H7 (cell line): ENCODE results near the gene SCNN1G. TPM values are rescaled to one million over a fixed set of nuclear protein-coding genes. Genes with fewer than 3 reads are reported as not detected.

Experiments used
- DNase-seq: peaks from one replicate; pipeline ENCODE4 v3.0.0; 2012
- H3K27me3 ChIP-seq: 2 replicates; pipeline ENCODE4 v1.6.0; 2011; ENCODE audit warnings: mild to moderate bottlenecking, low read length; ENCODE audit not compliant: control insufficient read depth, insufficient read depth
- H3K36me3 ChIP-seq: replicated peaks from 2 replicates; pipeline ENCODE4 v1.5.1; 2011; ENCODE audit warnings: low read length; ENCODE audit not compliant: control insufficient read depth, insufficient read depth
- H3K4me3 ChIP-seq: 2 replicates; pipeline ENCODE4 v1.5.1; 2011; ENCODE audit warnings: low read depth, mild to moderate bottlenecking, control low read depth, low read length, moderate library complexity; ENCODE audit not compliant: insufficient read depth
- total RNA-seq: library from RNA; depleted of rRNA; stranded (reverse); fragments of >200 nt; shearing (Covaris generic); gene quantifications from 2 replicates; pipeline ENCODE4 v1.2.3, GENCODE V29; 2014

SCNN1G gene
- total RNA-seq, 1 experiment from 2014 or later, result 0.10 TPM

- 0 out of 2 replicates have a peak, but pooled peaks cover 3% of the 10 kb centered on the region for H3K27me3 ChIP-seq
- H3K4me3 ChIP-seq, result no peak overlapping the region
- H3K36me3 ChIP-seq, result no peaks in the 10 kb centered on the region
- DNase-seq, result no peak
Measured at GRCh38 chr16:23147666-23148065, 34.9 kb upstream of the SCNN1G start.

- Histone ChIP-seq H3K4me3 (peak overlapping the region; percentile 73), H3K27me3 (0 out of 2 replicates have a peak, but pooled peaks cover 3% of the 10 kb centered on the region), H3K36me3 (no peaks in the 10 kb centered on the region)
- no peak for DNase-seq
Measured at GRCh38 chr16:23148166-23148512, 34.4 kb upstream of the SCNN1G start.

DNA sequence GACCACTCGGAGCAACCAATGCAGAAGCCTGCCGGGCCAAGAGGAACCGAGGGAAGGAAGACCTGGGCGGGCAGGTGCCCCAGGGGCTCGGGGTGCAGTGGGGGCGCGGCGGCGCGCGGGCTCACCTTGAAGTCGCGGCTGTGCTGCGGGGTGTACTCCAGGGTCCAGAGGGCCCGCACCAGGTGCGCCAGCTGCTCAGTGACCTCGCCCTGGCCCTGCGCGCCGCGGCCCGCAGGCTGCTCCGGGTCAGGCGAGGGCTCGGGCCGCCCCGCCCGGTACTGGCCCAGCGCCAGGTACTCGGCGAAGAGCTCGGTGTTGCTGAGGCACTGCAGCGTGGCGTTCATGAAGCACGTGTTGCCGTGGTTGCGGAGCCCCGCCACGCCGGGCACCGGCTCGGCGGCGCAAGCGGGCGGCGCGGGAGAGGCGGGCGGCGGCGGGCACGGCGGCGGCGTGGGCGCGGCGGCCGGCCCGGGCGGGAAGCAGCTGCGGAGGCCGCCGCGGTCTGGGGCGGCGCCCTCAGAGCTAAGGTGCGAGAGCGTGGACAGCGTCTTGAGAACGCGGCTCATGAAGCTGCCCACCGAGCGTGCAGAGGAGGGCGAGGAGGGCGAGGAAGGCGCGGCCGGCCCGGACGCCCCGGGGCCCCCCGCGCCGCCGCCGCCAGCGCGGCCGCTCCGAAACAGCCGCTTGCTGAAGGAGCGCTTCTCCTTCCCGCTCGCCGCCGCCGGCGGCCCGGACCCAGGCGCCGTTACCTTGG lies 33.9 kb upstream of the SCNN1G start:
- 0 out of 2 replicates have a peak, but pooled peaks cover 3% of the 10 kb centered on the region for H3K27me3 ChIP-seq
- peak overlapping the region; percentile 73 for H3K4me3 ChIP-seq
- H3K36me3 ChIP-seq, result no peaks in the 10 kb centered on the region
- DNase-seq, result peak; percentile 73

DNA sequence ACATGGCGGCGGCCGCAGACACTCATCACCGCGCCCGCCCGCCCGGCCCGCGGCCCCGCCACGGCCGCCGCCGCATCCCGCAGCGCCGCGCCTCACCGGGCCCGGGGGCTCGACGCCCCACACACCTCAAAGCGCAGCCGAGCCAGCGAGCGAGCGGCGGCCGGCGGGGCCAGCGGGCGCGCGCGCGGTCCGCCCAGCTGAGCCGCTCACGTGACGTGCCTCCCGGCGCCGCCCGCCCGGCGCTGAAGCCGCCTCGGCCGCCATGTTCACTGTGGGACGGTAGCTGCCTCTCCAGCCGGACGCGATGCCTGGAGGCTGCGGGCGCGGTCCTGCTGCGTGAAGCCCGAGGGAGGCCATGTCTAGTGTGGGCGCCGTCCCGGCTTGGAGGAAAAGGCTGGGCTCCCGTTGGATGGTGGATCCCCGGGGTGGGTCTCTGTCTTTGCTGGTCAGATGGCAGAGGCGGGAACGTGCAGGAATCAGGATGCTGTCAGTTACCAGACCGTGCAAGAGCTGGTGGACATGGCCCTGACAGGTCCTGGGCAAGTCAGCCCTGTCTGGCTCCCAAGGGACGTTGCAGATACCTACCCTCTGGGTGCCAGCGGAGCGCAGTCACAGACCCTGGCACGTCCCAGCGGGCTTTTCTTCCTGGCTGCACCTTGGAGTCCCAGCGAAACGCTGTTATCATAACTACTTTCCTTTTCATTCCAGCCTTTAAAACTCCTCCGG lies 33.1 kb upstream of the SCNN1G start, which contains the start of gene USP31:
Gene USP31 (minus strand): TSS at position 186 of the 726 bp plus-strand sequence. CDS start 182 bp downstream, at position 4.
- DNase-seq, result peak; percentile 93
- Histone ChIP-seq H3K4me3 (peak within 1 kb of the TSS; percentile 76), H3K27me3 (0 out of 2 replicates have a peak, but pooled peaks cover 3% of the 10 kb centered on the region), H3K36me3 (no peaks in the 10 kb centered on the region)

DNA sequence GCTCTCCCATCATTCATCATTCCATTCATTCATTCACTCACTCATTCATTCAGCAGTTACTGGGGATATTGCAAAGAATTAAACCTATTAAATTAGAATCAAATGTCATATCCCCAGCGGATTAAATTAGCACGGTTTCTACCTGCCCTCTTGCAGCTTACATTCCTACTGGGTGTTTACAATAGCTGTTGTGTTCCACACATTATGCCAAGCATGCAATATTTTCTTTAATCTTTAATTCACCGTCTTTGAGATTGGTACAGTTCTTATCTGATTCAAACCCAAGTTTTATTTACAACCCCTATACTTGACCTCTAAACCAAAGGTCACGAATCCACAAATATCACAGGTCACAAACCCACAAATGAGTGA lies 32.6 kb upstream of the SCNN1G start:
- Histone ChIP-seq H3K27me3 (0 out of 2 replicates have a peak, but pooled peaks cover 3% of the 10 kb centered on the region), H3K36me3 (no peaks in the 10 kb centered on the region), H3K4me3 (peak overlapping the region; percentile 76)
- no peak for DNase-seq

DNA sequence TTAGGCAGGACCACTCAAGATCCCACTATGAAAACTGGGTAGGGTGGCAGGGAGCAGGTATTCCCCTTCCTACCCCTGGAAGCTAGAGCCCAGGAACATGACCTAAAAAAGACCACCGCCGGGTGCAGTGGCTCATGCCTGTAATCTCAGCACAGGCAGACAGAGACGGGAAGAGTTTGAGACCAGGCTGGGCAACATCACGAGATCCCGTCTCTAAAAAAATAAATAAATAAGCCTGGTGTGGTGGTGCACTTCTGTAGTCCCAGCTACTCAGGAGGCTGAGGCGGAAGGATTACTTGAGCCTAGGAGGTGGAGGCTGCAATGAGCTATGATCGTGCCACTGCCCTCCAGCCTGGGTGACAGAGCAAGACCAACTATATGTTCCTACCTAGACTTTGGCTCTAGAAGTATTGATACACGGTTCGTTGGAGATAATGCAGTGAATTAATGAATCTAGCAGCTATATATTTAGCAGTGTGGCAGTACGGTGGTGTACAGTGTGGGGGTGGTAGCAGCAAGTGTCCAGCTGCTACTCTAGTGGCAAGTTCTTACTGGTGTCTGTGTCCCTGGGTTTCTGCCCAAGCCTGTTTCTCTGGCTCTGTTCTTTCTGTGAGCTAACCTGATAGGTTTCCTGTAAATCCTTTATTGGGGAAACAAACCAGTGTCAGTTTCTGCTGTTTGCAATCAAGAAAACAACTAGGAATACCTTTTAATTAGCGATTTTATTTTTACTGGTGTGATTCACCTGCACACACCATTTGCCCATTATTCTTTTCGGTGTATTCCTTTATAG lies 30.0 kb upstream of the SCNN1G start:
- Histone ChIP-seq H3K27me3 (0 out of 2 replicates have a peak, but pooled peaks cover 3% of the 10 kb centered on the region), H3K4me3 (no peak overlapping the region), H3K36me3 (no peaks in the 10 kb centered on the region)
- DNase-seq, result no peak

GRCh38 chr16:23155445-23156049 lies 27.0 kb upstream of the SCNN1G start:
- H3K4me3 ChIP-seq, result no peak overlapping the region
- no peaks in the 10 kb centered on the region for H3K36me3 ChIP-seq
- no peak for DNase-seq
- H3K27me3 ChIP-seq, result 0 out of 2 replicates have a peak, but pooled peaks cover 2% of the 10 kb centered on the region

DNA sequence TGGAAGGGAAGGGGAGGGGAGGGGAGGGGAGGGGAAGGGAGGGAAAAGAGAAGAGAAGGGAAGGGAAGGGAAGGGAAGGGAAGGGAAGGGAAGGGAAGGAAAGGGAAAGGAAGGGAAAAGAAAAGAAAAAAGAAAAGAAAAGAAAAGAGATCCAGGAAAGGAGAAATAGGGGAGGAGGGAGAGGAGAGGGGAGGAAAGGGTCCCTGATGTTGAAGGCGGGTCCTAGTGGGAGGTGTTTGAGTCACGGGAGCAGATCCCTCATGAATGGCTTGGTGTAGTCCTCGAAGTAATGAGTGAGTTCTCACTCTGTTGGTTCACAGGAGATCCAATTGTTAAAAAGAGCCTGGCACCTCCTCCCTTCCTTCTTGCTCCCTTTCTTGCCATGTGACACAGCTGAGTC lies 26.4 kb upstream of the SCNN1G start:
- no peak for DNase-seq
- Histone ChIP-seq H3K36me3 (no peaks in the 10 kb centered on the region), H3K27me3 (no peaks in the 10 kb centered on the region), H3K4me3 (no peak overlapping the region)

GRCh38 chr16:23156946-23157460 lies 25.5 kb upstream of the SCNN1G start:
- Histone ChIP-seq H3K4me3 (no peak overlapping the region), H3K36me3 (no peaks in the 10 kb centered on the region), H3K27me3 (no peaks in the 10 kb centered on the region)
- DNase-seq, result no peak

GRCh38 chr16:23158114-23158513 lies 24.4 kb upstream of the SCNN1G start:
- no peaks in the 10 kb centered on the region for H3K36me3 ChIP-seq
- no peaks in the 10 kb centered on the region for H3K27me3 ChIP-seq
- no peak overlapping the region for H3K4me3 ChIP-seq
- no peak for DNase-seq

GRCh38 chr16:23160082-23160481 lies 22.5 kb upstream of the SCNN1G start:
- no peak for DNase-seq
- Histone ChIP-seq H3K36me3 (no peaks in the 10 kb centered on the region), H3K27me3 (no peaks in the 10 kb centered on the region), H3K4me3 (no peak overlapping the region)

DNA sequence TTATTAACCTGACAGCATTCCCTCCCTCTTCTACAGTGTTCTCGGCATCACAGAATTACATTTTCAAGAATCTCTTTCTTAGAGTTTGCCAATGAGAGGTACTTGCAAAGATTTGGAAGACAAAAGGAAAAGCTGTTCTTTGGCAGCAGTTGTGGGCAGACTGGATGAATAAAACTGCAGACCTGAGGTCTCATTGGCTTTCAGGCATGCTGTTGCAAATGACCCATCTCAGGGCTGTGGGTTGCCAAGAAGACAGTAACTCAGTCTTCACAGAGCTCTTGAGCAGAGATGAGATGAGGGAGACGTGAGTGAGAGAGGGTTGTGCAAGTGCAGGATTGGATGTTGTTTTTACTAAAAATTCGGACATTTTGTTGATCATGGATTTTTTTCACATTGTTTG lies 22.0 kb upstream of the SCNN1G start:
- DNase-seq, result no peak
- Histone ChIP-seq H3K36me3 (no peaks in the 10 kb centered on the region), H3K27me3 (no peaks in the 10 kb centered on the region), H3K4me3 (no peak overlapping the region)

- H3K36me3 ChIP-seq, result no peaks in the 10 kb centered on the region
- no peak for DNase-seq
- no peaks in the 10 kb centered on the region for H3K27me3 ChIP-seq
- H3K4me3 ChIP-seq, result no peak overlapping the region
Measured at GRCh38 chr16:23163921-23164320, 18.6 kb upstream of the SCNN1G start.

DNA sequence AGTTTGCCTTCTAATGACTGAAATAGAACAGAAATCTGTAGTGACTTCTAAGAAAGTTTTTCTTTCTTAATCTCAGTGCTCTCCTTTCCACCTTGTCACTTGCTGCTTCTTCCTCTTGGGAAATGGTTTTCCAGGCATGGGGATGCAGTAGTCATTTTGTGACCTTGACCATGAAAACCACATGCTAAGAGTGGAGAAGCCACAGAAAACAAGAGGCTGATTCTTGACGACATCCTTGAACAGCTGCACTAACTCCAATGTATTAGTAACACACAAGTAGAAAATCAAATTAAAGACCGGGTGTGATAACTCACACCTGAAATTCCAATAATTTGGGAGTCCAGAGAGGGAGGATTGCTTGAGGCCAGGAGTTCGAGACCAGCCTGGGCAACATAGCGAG lies 17.8 kb upstream of the SCNN1G start:
- no peaks in the 10 kb centered on the region for H3K36me3 ChIP-seq
- DNase-seq, result no peak
- H3K4me3 ChIP-seq, result no peak overlapping the region
- H3K27me3 ChIP-seq, result no peaks in the 10 kb centered on the region
